Uterus (tissue), 2 donors: ENCODE measurements around the gene IDI2.

Source experiments
- CTCF ChIP-seq, 4 experiments: fragments of 200-600 bp in 2 of 4; fragments of 450-650 bp in 2 of 4; sonication (generic) in 2 of 4; IDR thresholded peaks; one replicate each; pipeline ENCODE4 v1.5.1; 2016 to 2019; ENCODE audit warnings: antibody characterized with exemption in 4 of 4, mild to moderate bottlenecking in 2 of 4, moderate library complexity in 1 of 4
- POLR2A ChIP-seq, 2 donors: fragments of 450-650 bp; IDR thresholded peaks; one replicate each; pipeline ENCODE4 v1.6.1; 2016; ENCODE audit warnings: antibody characterized with exemption in 2 of 2, mild to moderate bottlenecking in 1 of 2, moderate library complexity in 1 of 2

GRCh38 chr10:976316-976715 lies 49.3 kb downstream of the IDI2 start:
- TF ChIP-seq POLR2A (IDR thresholded peaks at IDR 0.05) (no peak), CTCF (IDR thresholded peaks at IDR 0.05) (no peak)
